Activated naive CD8-positive, alpha-beta T cell treated with anti-CD3 and anti-CD28 coated beads, Interleukin-2, amount 50 U/mL, for 24 hours (primary cell): ENCODE measurements around the gene LIN28B.

Experiments used
- ATAC-seq: fragments of 150-1000 bp; cut with Tn5 transposase; one replicate; pipeline ENCODE4 v1.10.0; 2021
- DNase-seq: peaks from one replicate; pipeline ENCODE4 v3.0.0; 2021
- H3K27ac Mint-ChIP-seq: one replicate; pipeline ENCODE4 v1.8.0; 2021; ENCODE audit warnings: mild to moderate bottlenecking, mixed read lengths
- H3K27me3 Mint-ChIP-seq: one replicate; pipeline ENCODE4 v1.8.0; 2021; ENCODE audit warnings: mixed read lengths
- H3K36me3 Mint-ChIP-seq: one replicate; pipeline ENCODE4 v1.8.0; 2021; ENCODE audit warnings: low read depth, mixed read lengths
- H3K4me1 Mint-ChIP-seq: one replicate; pipeline ENCODE4 v1.8.0; 2021; ENCODE audit warnings: mixed read lengths
- H3K4me3 Mint-ChIP-seq: one replicate; pipeline ENCODE4 v1.8.0; 2021; ENCODE audit warnings: mild to moderate bottlenecking, moderate library complexity, mixed read lengths
- H3K9me3 Mint-ChIP-seq: one replicate; pipeline ENCODE4 v1.8.0; 2021; ENCODE audit warnings: mixed read lengths

LIN28B gene

DNA sequence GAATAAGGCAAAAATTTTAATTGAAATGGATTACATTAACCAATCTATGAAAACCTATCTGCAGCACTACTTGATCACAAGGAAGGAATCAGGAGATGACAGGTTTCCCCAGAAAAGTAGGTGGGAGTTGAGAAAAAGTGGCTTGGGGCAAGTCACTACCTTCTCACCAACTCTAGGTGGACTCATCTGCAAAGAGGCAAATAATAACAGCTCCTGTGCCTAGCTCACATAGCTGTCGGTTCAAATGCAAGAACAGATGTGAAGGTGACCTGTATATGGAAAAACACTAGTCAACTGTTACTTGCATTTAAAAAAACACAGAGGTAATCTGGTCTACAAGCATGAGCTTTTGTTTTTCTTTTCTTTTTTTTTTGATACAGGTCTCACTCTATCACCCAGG, 155.7 kb downstream of the LIN28B start:
- ATAC-seq (no peak), DNase-seq (no peak)
- no peak overlapping the region for H3K27ac Mint-ChIP-seq
- H3K9me3 Mint-ChIP-seq = no peaks in the 10 kb centered on the region
- H3K4me1 Mint-ChIP-seq = no peaks in the 10 kb centered on the region
- peaks cover 22% of the 10 kb centered on the region for H3K27me3 Mint-ChIP-seq
- no peak overlapping the region for H3K4me3 Mint-ChIP-seq
- H3K36me3 Mint-ChIP-seq = no peaks in the 10 kb centered on the region

DNA sequence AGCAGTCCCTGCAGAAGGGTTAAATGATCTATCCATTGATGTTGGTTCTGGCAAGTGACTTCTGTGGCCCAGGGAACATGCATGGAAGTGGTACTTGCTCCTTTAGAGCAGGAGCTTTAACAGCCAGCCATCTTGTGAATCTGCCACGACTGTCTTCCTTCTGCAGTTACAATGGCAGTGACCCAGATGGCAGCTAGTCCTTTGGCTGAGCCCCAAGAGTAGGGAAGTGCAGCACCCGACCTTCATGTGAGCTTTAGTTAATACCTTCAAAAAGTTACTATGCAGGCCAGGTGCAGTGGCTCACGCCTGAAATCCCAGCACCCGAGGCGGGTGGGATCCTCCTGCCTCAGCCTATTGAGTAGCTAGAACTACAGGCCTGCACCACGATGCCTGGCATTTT, 156.5 kb downstream of the LIN28B start:
- peaks cover 24% of the 10 kb centered on the region for H3K27me3 Mint-ChIP-seq
- H3K4me1 Mint-ChIP-seq = no peaks in the 10 kb centered on the region
- DNase-seq (no peak), ATAC-seq (no peak)
- H3K9me3 Mint-ChIP-seq = no peaks in the 10 kb centered on the region
- H3K27ac Mint-ChIP-seq = no peak overlapping the region
- no peak overlapping the region for H3K4me3 Mint-ChIP-seq
- no peaks in the 10 kb centered on the region for H3K36me3 Mint-ChIP-seq

DNA sequence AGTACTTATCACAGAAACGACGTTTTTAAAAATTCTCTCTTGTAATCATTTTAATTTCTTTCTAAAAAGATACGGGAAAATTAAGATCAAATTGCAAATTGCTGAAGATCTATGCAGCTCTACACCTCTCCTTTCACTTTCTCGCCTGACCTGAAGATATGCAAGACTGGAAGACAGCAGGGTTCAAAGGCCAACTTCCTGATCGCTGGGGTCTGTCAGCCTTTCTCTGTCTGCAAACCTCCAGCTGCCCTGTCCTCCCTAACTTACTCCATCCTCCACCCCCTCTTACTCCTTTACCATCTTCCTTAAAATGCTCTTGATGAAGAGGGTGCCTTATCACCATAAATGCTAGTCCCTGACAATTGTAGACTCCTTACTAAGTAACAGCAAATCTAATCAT, 159.2 kb downstream of the LIN28B start:
- H3K27ac Mint-ChIP-seq = no peak overlapping the region
- no peaks in the 10 kb centered on the region for H3K36me3 Mint-ChIP-seq
- DNase-seq (no peak), ATAC-seq (no peak)
- H3K4me1 Mint-ChIP-seq = no peaks in the 10 kb centered on the region
- H3K27me3 Mint-ChIP-seq = peaks cover 26% of the 10 kb centered on the region
- no peak overlapping the region for H3K4me3 Mint-ChIP-seq
- no peaks in the 10 kb centered on the region for H3K9me3 Mint-ChIP-seq

DNA sequence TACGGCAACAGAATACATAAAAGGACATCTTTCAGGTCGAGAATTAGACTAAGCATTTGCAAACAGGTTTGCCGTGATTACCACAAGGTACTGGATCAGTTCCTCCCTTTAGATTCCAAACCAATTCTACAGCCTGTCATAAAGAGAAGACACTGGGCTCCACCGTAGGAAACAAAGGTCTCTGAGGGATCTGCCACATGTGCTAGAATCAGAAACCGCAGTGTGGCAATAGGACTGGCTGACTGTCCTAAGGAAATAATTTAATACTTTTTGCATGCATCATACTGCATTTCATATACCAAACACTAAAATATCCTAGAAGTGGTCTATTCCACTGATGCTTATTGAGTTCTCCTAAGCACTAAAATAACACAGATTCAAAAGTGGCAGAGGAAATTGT, 163.7 kb downstream of the LIN28B start:
- H3K4me3 Mint-ChIP-seq = no peak overlapping the region
- peaks cover 22% of the 10 kb centered on the region for H3K27me3 Mint-ChIP-seq
- no peak for DNase-seq
- H3K9me3 Mint-ChIP-seq = no peaks in the 10 kb centered on the region
- ATAC-seq = no peak
- no peaks in the 10 kb centered on the region for H3K36me3 Mint-ChIP-seq
- H3K27ac Mint-ChIP-seq = no peak overlapping the region
- H3K4me1 Mint-ChIP-seq = no peaks in the 10 kb centered on the region

DNA sequence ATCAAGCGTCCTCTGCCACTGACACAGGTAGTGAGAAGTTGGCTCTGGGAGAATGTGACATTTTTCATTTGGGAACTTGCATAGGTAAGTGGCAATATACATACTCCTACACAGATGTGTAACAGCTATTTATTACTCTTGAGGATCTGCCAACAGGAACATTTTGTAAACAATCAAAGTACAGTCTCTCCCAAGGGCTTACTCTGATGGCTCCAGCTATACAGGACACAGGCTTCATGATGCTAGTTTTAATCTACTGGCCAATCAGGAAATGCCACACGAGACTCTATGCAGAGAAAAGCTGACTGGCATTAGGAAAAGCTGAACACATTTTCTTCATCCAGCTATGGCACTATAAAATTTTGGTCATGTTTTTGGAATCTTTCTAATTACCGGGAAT, 165.1 kb downstream of the LIN28B start:
- no peaks in the 10 kb centered on the region for H3K36me3 Mint-ChIP-seq
- no peaks in the 10 kb centered on the region for H3K9me3 Mint-ChIP-seq
- DNase-seq (no peak), ATAC-seq (no peak)
- no peak overlapping the region for H3K27ac Mint-ChIP-seq
- no peaks in the 10 kb centered on the region for H3K4me1 Mint-ChIP-seq
- peaks cover 17% of the 10 kb centered on the region for H3K27me3 Mint-ChIP-seq
- H3K4me3 Mint-ChIP-seq = no peak overlapping the region

DNA sequence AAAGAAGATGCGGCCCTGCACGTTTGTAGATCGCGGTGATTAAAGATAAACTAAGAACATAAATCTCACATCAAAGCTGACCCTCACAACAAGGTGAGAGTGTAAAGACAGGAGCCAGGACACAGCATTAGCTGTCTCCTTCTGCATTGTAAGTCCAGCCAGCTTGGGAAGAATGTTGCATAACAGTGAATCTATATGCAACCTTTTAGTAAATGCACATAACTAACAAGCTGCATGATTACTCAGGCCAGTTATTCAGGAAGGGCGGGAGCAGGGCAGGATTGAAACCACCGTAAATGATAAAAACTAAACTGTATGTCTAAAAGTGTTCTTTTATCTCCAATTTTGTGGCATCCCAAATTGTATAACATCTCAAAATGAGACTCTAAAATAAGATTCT, 165.8 kb downstream of the LIN28B start:
- H3K4me1 Mint-ChIP-seq = no peaks in the 10 kb centered on the region
- H3K27me3 Mint-ChIP-seq = peaks cover 10% of the 10 kb centered on the region
- no peaks in the 10 kb centered on the region for H3K36me3 Mint-ChIP-seq
- H3K9me3 Mint-ChIP-seq = no peaks in the 10 kb centered on the region
- DNase-seq = no peak
- ATAC-seq = no peak
- no peak overlapping the region for H3K27ac Mint-ChIP-seq
- no peak overlapping the region for H3K4me3 Mint-ChIP-seq
